PC-3 (cell line): ENCODE data around the gene GALNS.

Experiments used
- EZH2 ChIP-seq: fragments of 300-600 bp; sonication (generic); IDR thresholded peaks from one replicate; pipeline ENCODE4 v1.6.1; 2017; ENCODE audit warnings: antibody characterized with exemption, mild to moderate bottlenecking, low read length; ENCODE audit not compliant: unreplicated experiment
- EZH2phosphoT487 ChIP-seq: fragments of 300-600 bp; sonication (generic); IDR thresholded peaks from 2 replicates; pipeline ENCODE4 v1.6.1; 2018; ENCODE audit warnings: mild to moderate bottlenecking, antibody characterized with exemption, low read length, borderline replicate concordance
- TF ChIP-seq, protein P1 (sequence below): fragments of 300-600 bp; sonication (generic); conservative IDR thresholded peaks from 2 replicates; pipeline ENCODE4 v1.5.1; 2017; ENCODE audit warnings: antibody characterized with exemption, low read depth, mild to moderate bottlenecking, low read length

DNA sequence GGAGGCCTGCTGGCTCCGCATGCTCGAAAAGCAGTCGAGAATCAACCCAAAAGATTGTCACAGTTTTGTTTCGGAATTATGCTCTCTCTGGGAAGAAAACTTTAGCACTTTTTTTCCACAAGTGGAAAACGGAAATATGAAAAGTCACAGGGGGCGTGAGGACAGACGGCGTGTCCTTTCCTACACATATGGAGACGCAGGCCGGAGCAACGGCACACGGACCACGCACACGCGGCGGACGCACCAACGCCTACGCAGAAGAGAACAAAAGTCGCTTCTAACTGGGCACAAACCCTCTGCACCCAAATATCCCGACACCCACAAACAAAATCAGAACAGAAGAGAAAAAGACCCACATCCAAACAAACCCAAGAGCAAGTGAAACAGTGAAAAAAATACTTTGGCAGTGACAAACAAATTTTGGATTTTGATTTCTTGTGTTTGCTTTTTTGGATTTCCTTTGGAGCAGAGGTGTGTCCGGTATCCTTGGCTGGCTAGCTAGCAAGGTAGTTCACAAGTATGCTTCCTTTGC, 19.0 kb upstream of the GALNS start:
- TF ChIP-seq, protein P1, sequence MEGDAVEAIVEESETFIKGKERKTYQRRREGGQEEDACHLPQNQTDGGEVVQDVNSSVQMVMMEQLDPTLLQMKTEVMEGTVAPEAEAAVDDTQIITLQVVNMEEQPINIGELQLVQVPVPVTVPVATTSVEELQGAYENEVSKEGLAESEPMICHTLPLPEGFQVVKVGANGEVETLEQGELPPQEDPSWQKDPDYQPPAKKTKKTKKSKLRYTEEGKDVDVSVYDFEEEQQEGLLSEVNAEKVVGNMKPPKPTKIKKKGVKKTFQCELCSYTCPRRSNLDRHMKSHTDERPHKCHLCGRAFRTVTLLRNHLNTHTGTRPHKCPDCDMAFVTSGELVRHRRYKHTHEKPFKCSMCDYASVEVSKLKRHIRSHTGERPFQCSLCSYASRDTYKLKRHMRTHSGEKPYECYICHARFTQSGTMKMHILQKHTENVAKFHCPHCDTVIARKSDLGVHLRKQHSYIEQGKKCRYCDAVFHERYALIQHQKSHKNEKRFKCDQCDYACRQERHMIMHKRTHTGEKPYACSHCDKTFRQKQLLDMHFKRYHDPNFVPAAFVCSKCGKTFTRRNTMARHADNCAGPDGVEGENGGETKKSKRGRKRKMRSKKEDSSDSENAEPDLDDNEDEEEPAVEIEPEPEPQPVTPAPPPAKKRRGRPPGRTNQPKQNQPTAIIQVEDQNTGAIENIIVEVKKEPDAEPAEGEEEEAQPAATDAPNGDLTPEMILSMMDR, result no peak
- TF ChIP-seq EZH2, result no peak
- no peak for TF ChIP-seq EZH2phosphoT487
